H1 (cell line): ENCODE measurements around the gene CENPP. TPM values are rescaled to one million over a fixed set of nuclear protein-coding genes. Genes with fewer than 3 reads are reported as not detected.

Experiments
- HDAC6 ChIP-seq: IDR thresholded peaks from one replicate; pipeline ENCODE4 v1.7.1; 2012; ENCODE audit warnings: low read depth, mild to moderate bottlenecking, inconsistent platforms, low read length, moderate library complexity
- USF2 ChIP-seq: IDR thresholded peaks from 2 replicates; pipeline ENCODE4 v1.6.1; 2011; ENCODE audit warnings: low read length, improper control_type of control experiment
- polyA plus RNA-seq, 7 experiments: library from polyadenylated mRNA; depleted of rRNA in 3 of 7; stranded (reverse) in 5 of 7; unstranded in 2 of 7; fragments of >200 nt in 5 of 7; fragments of 200-250 nt in 2 of 7; gene quantifications; 1 replicate in 5 of 7; 2 replicates in 1 of 7; 4 replicates in 1 of 7; pipeline versions ENCODE4 v1.2.1 to v1.2.3, GENCODE V29; 2011 to 2013; ENCODE audit warnings: missing spikeins in 2 of 7, mixed read lengths in 2 of 7
- total RNA-seq: library from RNA; stranded (reverse); fragmentation: NEBNext Ultra II Directional; extraction: Animal tissue kit (Norgen Biotek cat#: 25700); gene quantifications from 2 replicates; pipeline ENCODE4 v1.2.1, GENCODE V29; 2021

CENPP gene
- total and polyA plus RNA-seq, 2 of the 8 experiments (the other 6 are each of a cell fraction or from before 2014, with no cell fraction given), result 2.7 to 10.8 TPM

GRCh38 chr9:92407818-92408217 lies 82.1 kb downstream of the CENPP start (continued):
- TF ChIP-seq HDAC6, result no peak
- TF ChIP-seq USF2, result no peak
